Measurements from ENCODE around the gene GAST.

The GAST gene

GRCh38 chr17:41739661-41740352 lies 27.7 kb downstream of the GAST start:
- Mint-ChIP-seq H3K4me3 (no peak overlapping the region), H3K9me3 (no peaks in the 10 kb centered on the region), H3K36me3 (no peaks in the 10 kb centered on the region), H3K27me3 (peaks cover 19% of the 10 kb centered on the region), H3K27ac (no peak overlapping the region), H3K4me1 (no peaks in the 10 kb centered on the region)

DNA sequence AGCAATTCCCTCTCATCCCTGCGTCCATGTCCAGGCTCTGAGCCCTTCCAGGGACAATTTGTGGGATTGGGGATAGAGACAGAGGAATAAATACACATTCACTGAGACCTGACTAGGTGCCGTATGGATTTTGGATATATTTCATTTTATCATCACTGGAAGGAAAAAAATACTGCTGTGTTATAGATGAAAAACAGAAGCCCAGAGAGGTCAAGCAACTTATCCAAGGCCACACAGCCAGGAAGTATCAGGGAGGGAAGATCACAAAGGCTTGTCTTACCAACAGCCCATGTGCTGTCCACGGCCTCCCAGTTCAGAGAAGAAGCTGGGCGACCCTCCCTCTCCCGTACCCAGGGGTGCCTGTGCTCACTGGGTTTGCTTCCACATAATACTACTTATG lies 28.4 kb downstream of the GAST start:
- no peaks in the 10 kb centered on the region for H3K4me1 Mint-ChIP-seq
- H3K9me3 Mint-ChIP-seq, result no peaks in the 10 kb centered on the region
- no peaks in the 10 kb centered on the region for H3K36me3 Mint-ChIP-seq
- no peak overlapping the region for H3K4me3 Mint-ChIP-seq
- peaks cover 16% of the 10 kb centered on the region for H3K27me3 Mint-ChIP-seq
- no peak overlapping the region for H3K27ac Mint-ChIP-seq

DNA sequence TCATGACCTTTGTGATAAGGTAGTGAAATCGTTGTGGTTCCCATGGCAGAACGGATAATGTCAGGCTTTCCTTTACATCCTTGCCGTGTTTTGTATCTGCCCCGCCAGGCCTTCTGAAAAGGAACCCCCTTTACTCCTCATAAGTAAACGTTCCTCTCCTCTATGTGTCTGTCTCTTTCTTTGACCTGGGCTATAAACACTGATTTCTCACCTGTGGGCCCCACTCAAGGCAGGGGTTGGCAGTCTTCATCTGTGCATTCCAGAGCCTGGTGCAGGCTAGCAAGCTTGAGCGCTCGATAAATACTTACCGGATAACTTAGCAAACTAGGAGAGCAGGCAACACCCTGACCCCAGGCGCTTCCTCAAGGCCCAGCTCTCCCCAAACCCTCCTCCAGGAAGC lies 29.6 kb downstream of the GAST start:
- peaks cover 8% of the 10 kb centered on the region for H3K27me3 Mint-ChIP-seq
- H3K36me3 Mint-ChIP-seq, result no peaks in the 10 kb centered on the region
- H3K4me1 Mint-ChIP-seq, result no peaks in the 10 kb centered on the region
- no peak overlapping the region for H3K4me3 Mint-ChIP-seq
- no peaks in the 10 kb centered on the region for H3K9me3 Mint-ChIP-seq
- no peak overlapping the region for H3K27ac Mint-ChIP-seq

DNA sequence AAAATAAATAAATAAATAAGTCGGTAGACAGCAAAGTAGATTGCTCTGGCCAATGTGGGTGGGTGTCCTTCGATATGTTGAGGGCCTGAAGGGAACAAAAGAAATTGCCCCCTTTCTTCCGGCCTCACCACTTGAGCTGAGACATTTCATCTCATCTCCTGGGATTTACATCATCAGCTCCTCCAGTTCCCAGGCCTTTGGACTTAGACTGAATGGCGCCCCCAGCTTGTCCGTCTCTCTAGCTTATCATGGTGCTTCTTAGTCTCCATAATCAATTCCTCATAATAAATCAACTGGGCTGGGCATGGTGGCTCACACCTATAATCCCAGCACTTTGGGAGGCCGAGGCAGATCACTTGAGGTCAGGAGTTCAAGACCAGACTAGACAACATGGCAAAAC lies 36.1 kb downstream of the GAST start:
- no peak overlapping the region for H3K27ac Mint-ChIP-seq
- H3K9me3 Mint-ChIP-seq, result no peaks in the 10 kb centered on the region
- no peaks in the 10 kb centered on the region for H3K4me1 Mint-ChIP-seq
- no peaks in the 10 kb centered on the region for H3K27me3 Mint-ChIP-seq
- no peaks in the 10 kb centered on the region for H3K36me3 Mint-ChIP-seq
- no peak overlapping the region for H3K4me3 Mint-ChIP-seq

- H3K4me1 Mint-ChIP-seq, result no peaks in the 10 kb centered on the region
- no peak overlapping the region for H3K27ac Mint-ChIP-seq
- H3K27me3 Mint-ChIP-seq, result no peaks in the 10 kb centered on the region
- H3K36me3 Mint-ChIP-seq, result no peaks in the 10 kb centered on the region
- no peak overlapping the region for H3K4me3 Mint-ChIP-seq
- no peaks in the 10 kb centered on the region for H3K9me3 Mint-ChIP-seq
These were observed 38.7 kb downstream of the GAST start for GRCh38 chr17:41750862-41751261.

- Mint-ChIP-seq H3K27ac (no peak overlapping the region), H3K9me3 (no peaks in the 10 kb centered on the region), H3K36me3 (no peaks in the 10 kb centered on the region), H3K4me3 (no peak overlapping the region), H3K4me1 (no peaks in the 10 kb centered on the region), H3K27me3 (no peaks in the 10 kb centered on the region)
These were observed 39.2 kb downstream of the GAST start for GRCh38 chr17:41751288-41751687.

DNA sequence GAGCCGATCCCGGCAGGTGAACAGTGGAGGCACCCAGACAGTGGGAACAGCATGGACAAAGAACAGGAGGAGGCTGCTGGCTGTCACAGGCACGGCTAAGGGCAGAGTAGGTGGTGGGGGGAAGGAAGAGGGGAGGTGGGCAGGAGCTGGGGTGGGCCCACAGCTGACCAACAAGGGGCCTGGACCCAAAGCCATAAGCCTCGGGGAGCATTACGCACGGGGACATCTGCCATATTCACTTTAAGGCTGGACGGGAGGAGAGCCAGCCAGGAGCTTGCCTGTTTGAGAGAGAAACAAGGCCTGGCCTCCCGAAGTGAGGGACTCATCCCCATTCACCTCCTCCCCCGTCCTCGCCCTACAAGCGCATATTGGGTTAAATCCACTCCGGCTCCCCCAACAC lies 41.9 kb downstream of the GAST start:
- H3K36me3 Mint-ChIP-seq, result no peaks in the 10 kb centered on the region
- no peaks in the 10 kb centered on the region for H3K27me3 Mint-ChIP-seq
- H3K9me3 Mint-ChIP-seq, result no peaks in the 10 kb centered on the region
- no peak overlapping the region for H3K4me3 Mint-ChIP-seq
- no peak overlapping the region for H3K27ac Mint-ChIP-seq
- no peaks in the 10 kb centered on the region for H3K4me1 Mint-ChIP-seq

- Mint-ChIP-seq H3K9me3 (no peaks in the 10 kb centered on the region), H3K4me1 (no peaks in the 10 kb centered on the region), H3K36me3 (no peaks in the 10 kb centered on the region), H3K4me3 (no peak overlapping the region), H3K27me3 (no peaks in the 10 kb centered on the region), H3K27ac (no peak overlapping the region)
These were observed 46.5 kb downstream of the GAST start for GRCh38 chr17:41758601-41759000.

DNA sequence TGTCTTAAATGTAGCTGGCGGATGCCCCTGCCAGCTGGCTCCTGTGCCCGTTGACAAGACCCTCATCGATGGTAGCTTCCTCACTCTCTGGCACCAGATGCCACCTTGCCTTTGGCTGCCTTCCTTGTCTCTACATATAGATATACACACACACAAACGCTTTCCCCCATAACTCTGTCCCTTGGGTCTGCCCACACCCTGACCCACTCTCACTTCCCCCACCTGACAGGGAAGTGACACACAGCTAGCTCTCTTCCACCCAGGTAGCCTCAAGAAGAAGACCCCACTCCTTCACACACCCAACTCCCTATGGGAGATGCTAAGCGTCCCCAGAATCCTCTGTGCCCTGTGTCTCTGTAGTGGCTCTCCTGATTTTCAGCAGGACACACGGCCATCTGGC lies 48.7 kb downstream of the GAST start:
- Mint-ChIP-seq H3K9me3 (no peaks in the 10 kb centered on the region), H3K4me3 (no peak overlapping the region), H3K4me1 (no peaks in the 10 kb centered on the region), H3K36me3 (no peaks in the 10 kb centered on the region), H3K27ac (no peak overlapping the region), H3K27me3 (no peaks in the 10 kb centered on the region)

DNA sequence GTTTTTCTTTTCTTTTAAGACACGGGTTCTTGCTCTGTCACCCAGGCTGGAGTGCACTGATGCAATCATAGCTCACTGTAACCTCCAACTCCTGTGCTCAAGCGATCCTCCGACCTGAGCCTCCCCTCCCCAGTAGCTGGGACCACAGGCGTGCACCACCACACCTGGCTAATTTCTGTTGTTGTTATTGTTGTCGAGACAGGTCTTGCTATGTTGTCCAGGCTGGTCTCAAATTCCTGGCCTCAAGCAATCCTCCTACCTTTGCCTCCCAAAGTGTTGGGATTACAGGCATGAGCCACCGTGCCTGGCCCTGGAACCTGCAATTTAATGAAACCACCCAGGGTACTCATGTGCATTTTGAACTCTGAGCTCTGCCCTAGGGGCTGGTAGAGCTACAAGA lies 50.3 kb downstream of the GAST start:
- H3K4me1 Mint-ChIP-seq, result no peaks in the 10 kb centered on the region
- no peaks in the 10 kb centered on the region for H3K36me3 Mint-ChIP-seq
- no peak overlapping the region for H3K4me3 Mint-ChIP-seq
- no peaks in the 10 kb centered on the region for H3K9me3 Mint-ChIP-seq
- H3K27ac Mint-ChIP-seq, result no peak overlapping the region
- no peaks in the 10 kb centered on the region for H3K27me3 Mint-ChIP-seq

DNA sequence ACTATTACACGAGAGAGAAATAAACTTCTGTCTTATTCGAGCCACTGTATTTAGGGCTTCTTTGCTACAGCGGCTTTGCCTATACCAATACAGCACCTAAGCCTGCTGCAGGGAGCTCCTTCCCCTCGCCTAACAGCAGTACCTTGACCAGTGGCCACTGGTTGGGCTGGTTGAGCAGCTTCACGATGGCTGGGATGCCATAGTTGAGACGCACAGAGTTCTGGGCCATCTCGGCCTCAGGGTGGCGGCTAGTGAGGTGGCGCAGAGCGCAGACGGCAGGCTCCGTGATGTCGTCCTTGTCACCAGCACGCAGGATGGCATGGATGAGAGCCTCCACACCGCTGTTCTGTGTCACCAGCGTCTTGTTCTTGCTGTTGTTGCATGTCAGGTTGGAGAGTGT lies 50.7 kb downstream of the GAST start:
- no peaks in the 10 kb centered on the region for H3K27me3 Mint-ChIP-seq
- H3K36me3 Mint-ChIP-seq, result no peaks in the 10 kb centered on the region
- H3K27ac Mint-ChIP-seq, result peak overlapping the region; percentile 55
- H3K4me3 Mint-ChIP-seq, result no peak overlapping the region
- no peaks in the 10 kb centered on the region for H3K9me3 Mint-ChIP-seq
- H3K4me1 Mint-ChIP-seq, result no peaks in the 10 kb centered on the region

- H3K27ac Mint-ChIP-seq, result no peak overlapping the region
- H3K4me1 Mint-ChIP-seq, result no peaks in the 10 kb centered on the region
- H3K4me3 Mint-ChIP-seq, result no peak overlapping the region
- no peaks in the 10 kb centered on the region for H3K9me3 Mint-ChIP-seq
- H3K36me3 Mint-ChIP-seq, result no peaks in the 10 kb centered on the region
- no peaks in the 10 kb centered on the region for H3K27me3 Mint-ChIP-seq
These were observed 51.2 kb downstream of the GAST start for GRCh38 chr17:41763327-41763726.

Data from activated naive CD4-positive, alpha-beta T cell treated with anti-CD3 and anti-CD28 coated beads, Interleukin-2, amount 50 U/mL, for 24 hours (primary cell).